Right renal pelvis (tissue), 4 donors: ENCODE measurements around the gene SOCS3. TPM values are rescaled to one million over a fixed set of nuclear protein-coding genes. Genes with fewer than 3 reads are reported as not detected.
A peak's percentile ranks its signal among the peaks of the same experiment; 100 is the strongest.

Experiments used
- DNase-seq, 4 donors: peaks; one replicate each; pipeline ENCODE4 v3.0.0-alpha.2; 2013; ENCODE audit warnings: low read depth in 4 of 4, low spot score in 3 of 4, missing footprints in 1 of 4
- polyA plus RNA-seq, 4 donors: library from polyadenylated mRNA; unstranded; fragments of 120-200 nt; gene quantifications; one replicate each; pipeline ENCODE4 v1.2.1, GENCODE V29; 2013; ENCODE audit not compliant: insufficient read length in 4 of 4

Gene SOCS3
- polyA plus RNA-seq, 4 donors, result 9.7 to 26.8 (median 12.1) TPM

DNA sequence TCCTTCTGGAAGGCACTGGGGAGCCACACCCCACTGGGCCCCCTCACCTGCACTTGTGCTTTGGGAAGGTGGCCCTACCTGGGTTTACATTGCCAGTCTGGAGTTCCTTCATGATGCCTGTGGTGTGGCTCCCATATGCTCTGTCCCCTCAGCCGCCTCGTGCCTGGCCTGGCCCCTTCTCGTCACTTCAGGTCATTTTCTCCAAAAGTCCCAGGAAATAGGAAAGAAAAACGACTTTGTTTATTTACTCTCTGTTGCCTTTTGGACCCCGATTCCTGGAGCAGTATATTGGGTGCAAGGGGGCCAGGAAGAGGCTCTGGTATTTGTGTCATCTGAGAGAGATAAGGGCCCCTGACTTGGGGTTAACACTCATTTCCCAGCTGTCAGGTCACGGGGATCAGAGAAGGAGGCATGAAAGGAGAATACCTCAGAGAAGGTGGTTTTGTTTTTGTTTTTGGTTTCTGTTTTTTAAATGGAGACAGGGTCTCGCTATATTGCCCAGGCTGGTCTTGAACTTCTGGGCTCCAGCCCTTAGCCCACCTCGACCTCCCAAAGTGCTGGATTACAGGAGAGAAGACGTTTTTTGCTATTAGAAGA, 4.7 kb downstream of the SOCS3 start:
- DNase-seq, result no peak

DNA sequence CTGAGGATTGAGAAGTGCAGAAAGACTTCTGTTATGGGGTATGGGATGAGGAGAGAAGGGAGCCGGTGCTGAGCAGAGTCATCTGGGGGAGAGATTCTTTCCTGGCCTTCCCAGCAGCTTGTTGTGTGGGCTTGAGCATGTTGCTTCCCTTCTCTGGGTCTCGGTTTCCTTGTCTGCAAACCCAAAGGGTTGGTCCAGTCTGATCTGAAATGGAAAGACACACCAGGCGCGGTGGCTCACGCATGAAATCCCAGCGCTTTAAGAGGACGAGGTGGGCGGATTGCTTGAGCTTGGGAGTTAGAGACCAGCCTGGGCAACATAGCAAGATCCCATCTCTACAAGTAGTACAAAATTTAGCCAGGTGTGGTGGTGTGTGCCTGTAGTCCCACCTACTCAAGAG, 6.0 kb downstream of the SOCS3 start:
- no peak for DNase-seq

DNA sequence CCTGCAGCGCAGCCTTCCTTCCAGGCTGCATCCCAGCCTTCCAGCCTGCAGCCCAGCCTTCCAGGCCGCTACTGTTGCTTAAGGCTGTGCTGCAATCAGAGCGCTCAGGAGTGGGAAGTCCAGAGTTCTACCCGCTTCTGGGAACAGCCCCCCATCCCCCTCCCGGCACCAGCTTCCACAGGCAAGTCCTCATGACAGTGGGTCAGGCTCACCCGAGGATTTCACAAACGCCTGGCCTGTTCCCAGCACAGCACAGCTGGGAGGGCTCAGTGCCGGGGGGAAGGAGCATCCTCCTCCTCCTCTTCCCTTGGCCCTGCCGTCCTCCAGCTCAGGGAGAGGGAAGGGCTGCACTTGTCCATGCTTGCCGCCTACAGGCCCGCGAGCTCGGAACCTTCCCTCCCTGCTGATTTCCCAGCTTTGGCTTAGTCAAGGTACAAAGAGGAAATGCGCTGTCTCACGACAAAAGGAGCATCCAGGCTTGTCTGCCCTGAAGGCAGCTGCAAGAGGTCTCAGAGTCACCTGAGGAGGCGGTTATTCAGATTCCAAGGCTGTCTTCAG, 8.3 kb downstream of the SOCS3 start:
- no peak for DNase-seq

DNA sequence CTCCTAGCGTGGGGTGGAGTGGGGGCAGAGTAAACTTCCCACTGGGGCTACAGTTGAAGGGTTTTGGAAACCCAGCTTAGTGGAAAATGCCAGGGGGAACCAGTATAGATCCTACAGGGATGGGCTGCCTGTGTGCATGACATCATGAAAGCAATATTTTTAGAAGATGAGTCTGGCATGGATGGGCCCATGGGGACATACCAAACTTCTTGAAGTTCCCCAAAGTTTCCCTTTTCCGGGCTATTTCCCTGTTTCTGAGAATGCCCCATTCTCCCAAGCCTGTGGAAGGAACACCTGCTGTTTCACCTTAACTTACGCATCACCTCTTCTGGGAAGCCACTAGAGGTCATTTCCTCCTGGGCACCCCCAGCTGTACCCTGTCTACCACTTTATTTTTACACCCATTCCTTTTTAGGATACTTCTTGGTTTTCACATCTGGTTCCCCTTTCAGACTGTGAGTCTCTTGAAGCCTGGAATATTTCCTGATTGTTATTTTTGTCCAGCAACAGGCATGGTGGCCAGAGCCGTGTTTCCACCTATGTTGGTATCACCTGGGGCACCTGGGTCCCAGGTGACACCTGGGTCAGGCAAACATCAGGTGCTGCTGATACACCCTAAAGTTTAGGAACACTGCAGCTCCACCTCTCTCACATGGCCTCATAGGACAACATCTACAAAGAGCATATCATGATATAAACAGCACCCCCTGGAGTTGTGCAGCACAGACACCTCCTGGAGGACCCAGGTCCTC, 9.8 kb downstream of the SOCS3 start:
- no peak for DNase-seq

DNA sequence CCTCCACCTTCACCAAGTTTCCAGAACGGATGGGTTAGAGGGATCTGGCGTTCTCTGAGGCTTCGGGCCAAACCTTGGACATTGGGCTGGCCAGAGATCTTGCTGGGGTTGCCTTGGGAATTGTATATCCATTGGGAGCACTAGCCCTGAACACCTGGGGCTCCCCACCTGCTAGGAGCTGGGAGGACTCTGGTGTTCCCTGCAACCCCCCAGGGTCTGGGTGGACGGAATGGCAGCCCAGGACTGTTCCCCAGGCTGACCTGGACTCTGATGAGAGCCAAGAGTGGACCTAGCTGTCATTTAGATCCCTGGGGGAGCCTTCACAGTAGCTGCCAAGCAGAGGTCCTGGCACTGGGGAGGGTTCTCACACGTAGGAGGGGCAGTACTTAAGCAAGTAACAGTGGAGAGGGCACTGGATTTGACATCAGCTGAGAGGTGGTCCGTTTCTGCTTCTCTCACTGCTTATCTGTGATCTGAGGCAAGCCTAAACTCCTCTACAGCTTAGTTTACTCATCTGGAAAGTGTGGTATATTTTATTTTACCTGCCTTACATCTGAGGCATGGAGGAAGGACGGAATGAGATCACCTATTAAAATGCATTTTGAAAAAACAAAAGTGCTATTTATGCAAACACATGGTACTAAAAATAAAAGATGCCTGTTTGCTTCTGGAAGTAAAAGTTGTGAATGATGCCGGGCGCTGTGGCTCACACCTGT, 11.7 kb downstream of the SOCS3 start:
- no peak for DNase-seq

DNA sequence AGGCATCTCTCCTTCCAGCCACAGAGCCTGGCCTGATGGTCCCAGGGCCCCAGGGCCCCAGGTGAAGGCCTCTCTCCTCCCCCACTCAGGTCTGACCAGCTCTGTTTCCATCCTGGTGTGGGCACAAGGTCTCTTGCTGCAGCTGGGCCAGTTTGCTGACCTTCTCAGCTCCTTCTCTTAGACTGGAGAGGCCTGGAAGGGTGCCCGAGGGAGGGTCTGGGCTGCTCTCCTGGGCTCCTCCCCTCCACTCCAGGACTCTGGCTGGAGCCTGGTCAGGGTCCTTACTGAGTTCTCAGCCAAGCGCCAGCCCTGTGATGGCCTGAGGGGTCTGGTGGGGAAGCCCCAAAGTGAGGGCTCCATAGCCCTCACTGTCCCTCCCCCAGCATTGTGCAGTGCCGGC, 12.4 kb downstream of the SOCS3 start:
- no peak for DNase-seq

DNA sequence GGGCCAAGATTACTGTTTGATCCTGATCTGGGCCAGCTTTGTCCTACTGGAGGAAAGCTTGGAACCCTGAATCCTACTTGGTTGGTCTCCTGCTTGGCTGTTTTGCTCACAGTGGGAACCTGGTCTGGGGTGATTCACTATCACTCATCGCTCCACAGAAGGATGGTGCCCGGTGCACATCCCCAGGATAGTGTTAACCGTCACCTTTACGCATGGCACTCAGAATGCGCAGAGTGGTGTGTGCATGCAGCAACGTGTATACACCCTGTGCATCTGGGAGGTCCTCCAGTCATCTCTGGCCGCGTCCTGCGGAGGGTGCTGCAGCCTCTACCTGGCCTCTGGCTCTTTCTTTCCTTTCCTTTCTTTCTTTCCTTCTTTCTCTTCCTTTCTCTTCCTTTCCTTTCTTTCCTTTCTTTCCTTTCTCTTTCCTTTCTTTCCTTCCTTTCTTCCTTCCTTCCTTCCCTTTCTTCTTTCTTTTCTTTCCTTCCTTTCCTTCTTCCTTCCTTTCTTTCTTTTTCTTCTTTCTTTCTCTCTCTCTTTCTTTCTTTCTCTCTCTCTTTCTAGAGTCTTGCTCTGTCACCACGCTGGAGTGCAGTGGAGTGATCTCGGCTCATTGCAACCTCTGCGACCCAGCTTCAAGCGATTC, 13.1 kb downstream of the SOCS3 start:
- DNase-seq, result no peak

DNA sequence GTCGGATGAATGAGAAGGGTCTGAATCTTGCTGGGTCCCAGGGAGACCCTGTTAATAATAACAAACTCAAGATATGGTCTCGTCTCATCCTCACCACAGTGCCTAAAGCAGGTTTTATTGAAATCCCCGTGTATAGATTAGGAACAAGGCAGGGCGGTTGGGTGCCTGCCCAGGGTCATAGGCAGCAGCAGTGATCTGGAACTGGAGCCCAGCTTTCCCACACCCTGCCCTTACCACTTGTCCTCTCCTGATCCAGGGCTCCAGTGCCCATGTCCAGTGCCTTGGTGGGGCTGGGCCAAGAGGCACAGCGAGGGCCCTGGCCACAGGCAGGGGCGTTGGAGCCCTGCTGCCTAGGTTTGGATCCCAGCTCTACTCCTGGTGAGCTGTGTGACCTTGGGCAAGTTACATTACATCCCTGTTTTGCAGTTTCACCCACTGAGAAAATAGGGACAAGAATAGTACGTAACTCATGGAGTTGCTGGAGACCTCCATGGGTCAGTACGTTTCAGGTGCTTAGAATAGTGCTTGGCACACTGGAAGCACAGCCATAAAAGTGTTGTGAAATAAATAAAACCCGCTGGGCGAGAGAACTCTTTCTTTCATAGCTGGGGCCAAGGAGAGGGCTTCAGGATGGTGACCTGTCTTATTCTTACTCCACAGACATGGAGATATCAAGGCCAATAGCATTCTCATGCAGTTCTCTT, 13.9 kb downstream of the SOCS3 start:
- no peak for DNase-seq

DNA sequence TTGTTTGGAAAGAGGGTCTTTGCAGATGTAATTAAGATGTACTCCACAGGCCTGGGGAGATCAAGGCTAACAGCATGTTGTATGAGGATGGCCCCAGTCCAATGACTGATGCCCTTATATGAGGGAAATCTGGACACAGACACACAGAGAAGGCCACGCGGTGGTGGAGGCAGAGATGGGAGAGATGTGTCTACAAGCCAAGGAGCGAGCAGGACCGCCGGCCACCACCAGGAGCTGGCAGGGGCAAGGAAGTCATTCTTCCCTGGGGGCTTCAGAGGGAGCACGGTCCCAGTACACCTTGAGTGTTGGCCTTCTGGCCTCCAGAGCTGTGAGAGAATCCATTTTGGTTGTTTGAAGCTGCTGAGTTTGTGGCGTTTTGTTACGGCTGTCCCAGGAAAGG, 14.7 kb downstream of the SOCS3 start:
- no peak for DNase-seq

DNA sequence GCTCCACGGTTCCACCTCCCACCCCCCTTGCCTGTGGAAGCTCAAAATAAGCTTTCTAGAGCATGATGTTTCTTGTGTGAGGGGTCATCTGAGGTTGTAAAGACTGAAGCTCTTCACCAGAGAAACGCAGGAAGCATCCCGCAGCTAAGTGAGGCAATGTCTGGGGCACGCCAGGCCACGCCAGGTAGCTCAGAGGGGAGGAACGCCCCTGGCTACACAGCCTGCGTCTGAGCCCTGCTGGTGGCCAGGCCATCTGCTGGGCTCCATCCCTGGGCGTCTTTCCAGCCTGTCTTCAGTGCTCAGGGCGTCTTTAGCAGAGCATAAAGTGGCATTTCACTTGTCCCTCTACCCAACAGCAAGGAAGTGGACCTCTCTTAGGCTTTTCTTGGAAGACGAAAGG, 15.2 kb downstream of the SOCS3 start:
- no peak for DNase-seq

DNA sequence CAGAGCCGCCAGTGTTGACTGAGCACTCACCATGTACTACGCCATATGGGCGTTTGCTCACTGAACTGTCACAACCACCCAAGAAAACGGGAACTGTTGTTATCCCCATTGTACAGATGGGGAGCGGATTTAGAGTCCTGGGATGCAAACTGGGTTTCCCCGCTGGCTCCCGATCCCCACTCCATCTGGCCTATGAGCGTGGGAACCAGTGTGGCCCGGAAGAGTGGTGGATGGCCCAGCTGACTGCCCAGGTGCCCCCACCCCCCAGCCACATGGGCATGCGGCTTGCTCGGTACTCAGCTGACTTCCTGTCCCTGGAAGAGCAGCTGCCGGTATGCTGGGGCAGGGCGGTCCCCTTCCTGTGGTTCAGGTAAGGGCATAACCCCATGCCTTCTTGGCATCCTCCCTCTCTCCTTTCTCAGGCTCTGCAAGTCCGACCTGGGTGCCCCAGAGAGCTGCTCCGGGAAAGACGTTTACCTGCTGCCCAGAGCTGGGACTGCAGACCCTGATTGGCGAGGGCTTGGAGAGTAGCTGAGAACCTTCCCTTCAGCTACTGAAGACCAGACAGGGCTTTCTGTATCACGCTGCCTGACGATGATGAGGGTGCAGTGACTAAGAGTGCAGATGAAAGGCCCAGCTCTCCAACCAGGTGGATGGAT, 16.2 kb downstream of the SOCS3 start:
- DNase-seq, result no peak

DNA sequence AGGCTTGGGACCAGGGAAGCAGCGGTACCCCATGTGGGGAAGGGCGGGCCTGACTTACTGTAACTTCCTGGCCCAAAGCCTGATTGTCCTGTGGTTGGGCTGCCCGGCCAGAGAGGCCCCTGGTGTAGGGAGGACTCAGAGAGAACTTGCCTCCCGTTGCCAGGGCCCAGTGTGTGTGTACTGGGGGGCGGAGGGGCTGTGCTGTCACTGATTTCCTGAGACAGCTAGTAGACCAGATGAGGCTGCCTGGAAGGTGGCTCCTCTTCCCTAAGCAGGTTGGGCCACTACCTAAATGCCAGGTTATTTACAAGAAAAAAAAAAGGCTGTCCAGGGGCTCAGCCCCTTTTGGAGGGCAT, 16.7 kb downstream of the SOCS3 start:
- no peak for DNase-seq

DNA sequence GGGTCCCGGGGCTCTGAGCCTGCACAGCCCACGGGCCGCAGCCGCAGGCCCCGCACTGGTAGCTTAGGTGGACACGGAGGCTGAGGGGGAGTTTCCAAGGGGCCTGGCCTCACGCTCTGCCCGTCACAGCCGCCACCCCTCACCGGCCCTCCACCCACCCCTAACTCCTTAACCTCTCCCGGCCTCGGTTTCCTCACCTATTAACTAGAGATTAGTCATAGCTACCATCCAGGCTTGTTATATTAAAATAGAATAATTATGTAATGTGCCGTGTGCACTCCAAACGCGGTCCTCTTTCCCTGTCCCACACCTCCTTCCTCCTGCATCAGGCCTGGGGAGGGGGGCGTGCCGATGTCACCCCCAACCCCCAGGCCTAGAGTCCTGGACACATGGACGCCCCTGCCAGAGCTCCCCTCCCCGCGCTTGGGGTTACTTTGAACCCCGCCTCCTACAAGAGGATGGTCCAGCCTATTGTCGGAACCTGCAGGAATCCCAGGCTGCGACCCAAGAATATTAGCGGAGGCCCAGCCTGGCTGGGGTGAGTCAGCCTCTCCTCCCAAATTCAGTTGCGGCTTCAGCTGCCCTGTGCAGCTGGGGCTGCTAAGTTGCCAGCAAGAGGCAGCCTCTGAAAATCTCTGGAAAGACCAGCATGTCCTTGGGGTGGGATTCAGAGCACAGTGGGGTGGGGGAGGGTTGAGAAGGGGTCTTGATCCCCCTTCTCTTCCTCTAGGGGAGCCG, 17.3 kb downstream of the SOCS3 start:
- no peak for DNase-seq

DNA sequence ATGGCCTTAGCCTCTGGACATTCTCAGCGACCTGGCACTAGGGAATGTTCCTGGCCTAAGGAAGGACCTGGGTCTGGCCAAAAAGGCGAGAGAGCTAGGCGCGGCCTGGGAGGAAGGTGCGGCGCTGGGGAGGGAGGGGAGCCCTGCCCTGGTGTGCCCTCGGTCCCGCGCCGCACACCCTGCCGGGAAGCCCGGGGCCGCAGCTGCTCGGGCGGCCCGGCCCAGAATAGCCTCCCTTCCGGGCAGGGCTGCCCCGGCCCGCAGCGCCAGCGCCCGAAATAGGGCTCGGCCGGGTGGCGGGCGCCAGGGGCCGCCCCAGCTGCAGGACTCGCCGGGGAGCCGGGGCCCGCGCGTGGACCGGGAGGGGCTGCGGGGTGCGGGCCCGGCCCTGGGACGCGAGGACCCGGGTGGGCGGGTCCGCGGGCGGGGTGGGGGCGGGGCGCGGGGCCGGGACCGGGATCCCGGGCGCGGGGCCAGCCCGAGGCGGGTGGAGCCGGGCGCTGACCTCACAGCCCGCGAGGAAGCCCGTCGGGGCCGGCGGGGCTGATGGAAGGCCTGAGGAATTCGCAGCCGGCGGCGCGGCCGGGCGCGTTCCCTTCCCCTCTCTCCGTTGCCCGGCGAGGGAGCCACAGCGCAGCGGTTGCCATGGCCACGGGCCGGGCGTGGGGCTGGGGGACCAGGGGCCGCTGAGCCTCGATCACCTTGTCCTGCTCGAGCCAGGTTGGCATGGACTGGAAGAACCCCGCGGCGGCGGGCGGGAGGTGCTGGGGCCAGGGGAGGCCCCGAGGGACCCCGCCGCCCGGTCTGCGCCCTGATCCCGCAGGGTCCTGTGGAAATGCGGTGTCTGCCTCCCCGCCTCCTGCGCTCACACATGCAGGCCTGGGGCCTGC, 18.1 kb downstream of the SOCS3 start:
- DNase-seq, result peak in 1 of 4 donors; percentile 63

DNA sequence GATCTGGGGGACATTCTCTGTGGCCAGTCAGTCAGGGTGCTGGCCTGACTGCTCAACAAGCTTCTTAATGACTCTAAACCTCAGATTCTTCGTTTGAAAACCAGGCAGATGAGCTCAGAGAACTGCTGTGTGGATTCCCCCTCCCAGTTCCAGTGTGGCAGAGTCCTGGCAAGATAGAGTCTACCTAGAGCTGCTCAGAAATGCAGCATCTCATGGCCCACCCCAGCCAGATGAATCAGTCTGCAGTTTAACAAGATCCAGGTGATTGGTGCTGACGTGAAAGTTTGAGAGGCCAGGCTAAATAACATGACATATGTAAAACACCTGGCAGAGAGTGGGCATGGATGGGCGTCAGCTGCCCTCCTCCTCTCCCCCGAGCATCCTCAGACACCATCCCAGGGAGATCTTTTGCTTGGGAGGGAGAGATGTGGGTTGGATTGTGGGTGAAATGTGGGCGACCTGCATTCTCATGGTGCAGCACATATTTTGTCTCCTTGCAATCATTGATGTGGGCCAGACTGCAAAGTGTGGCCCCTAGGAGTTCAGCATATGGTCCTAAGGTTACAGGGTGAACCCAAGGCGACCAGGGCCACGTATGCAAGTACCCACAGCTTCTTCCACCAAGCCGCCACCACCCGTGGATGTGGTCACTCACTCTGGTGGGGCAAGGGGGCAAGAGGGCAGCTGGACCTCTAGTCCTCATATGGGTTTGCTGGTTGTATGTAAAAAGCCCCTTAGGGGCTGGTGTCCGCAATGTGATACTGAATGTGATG, 19.5 kb downstream of the SOCS3 start:
- DNase-seq, result no peak

DNA sequence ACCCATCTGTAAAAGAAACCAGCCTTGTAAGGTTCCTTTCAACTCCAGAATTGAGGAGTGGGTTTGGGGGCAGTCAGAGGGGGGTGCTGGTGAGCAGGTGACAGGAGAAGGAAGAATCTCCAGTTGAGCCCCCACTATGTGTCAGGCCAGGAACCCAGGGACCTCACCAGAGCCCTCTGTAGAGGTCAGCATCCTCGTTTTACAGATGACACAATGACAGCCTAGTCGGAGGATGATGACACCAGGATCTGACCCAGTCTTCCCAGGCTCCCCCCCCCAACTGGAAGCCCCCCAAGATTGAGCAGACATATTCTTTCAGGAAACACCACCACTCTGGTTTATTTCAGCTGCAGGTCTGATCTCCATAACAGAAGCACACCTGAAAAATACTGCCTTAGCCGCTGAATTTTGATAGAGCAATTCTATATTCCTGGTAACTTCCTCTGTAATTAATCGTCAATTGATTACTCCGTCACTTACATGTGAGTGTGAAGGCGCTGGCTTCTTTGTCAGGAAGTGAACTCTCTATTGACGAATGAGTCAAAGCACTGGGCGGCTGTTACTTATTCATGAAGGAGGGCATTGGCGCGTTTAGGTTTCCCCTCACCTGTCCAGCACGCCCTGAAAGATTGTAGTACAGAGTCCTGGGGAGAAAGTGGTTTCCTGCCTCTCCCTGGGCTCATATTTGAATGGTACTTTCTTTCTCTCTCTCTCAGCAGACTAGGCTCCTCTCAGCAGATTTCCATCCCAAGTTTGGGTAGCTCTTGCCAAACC, 21.2 kb downstream of the SOCS3 start:
- no peak for DNase-seq
